COLO829 (cell line): ENCODE data around the gene GRAP.

ENCODE experiments used
- DNase-seq: peaks from one replicate; pipeline ENCODE4 v3.0.0; 2012; ENCODE audit warnings: low spot score

GRAP gene

DNA sequence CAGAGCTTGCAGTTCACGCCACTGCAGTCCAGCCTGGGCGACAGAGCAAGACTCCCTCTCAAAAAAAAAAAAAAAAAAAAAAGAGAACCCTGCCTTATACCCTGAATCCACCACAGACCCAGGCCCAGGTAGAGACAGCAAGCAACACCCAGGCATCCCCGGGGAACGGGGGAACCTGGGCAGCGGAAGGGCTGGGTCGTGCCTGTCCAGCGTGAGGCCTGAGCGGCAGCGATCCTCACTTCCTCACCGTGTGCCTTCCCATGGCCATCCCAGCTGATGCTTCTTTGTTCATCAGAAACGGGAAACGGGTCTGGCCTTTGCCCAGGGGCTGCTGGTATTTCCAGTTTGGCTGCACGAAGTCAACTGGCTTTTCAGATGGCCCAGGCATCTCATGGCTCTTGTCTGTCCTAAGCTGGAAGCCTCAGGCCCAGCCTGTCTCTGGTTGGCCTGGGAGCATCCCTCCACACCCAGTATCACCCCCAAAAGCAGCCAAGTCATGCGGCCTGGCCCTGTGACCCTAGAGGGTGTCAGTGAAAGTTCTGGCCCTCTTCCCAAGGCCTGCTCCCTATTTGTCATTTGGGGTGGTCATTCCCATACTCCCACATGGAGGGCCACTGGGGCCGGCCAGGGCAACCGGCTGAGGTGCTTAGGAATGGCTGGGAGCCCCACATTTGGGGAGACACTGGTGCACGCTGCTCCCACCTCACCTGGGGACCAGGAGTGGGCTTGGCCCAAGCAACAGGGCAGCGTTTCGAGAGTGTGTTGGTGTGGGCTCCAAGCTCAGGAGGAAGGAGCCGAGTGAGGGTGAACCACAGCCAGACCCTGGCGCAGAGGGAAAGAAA is 62.3 kb downstream of the GRAP start:
- DNase-seq = no peak

DNA sequence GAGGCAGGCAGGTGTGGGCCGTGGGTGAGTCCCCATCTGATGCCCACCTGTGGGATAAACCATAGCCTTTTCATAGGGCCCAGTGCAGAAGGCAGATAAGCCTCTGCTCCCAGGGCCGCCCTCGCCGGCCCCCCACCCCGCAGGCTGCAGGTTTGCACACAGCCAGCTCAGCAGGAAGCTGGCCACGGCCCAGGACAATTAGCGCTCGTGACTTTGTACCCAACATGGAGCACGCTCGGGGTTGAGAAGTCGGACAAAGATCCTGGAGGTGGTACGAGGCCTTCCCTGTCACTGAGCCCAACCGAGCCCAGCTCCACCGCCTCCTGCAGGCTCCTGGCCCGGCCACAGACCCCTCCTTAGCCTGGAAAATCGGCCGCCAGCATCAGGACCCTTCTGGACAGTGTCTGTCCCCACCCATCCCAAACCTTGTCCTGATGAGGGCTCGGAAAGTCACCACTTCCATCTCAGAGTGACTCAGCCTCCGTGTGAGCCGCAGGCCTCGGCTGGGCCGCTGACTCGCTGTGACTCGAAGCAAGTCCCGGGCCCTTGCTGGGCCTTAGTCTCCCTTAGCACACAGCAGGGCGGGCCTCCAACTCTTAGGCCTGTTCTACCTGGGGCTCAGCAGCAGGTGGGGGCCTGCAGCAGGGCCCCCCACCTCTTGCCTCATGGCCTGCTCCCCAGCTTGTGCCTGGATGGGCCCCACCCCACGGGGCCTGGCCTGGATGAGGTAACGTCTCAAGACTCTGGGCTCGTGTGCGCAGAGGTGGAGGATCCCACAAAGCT is 64.9 kb downstream of the GRAP start:
- DNase-seq = peak; percentile 29

DNA sequence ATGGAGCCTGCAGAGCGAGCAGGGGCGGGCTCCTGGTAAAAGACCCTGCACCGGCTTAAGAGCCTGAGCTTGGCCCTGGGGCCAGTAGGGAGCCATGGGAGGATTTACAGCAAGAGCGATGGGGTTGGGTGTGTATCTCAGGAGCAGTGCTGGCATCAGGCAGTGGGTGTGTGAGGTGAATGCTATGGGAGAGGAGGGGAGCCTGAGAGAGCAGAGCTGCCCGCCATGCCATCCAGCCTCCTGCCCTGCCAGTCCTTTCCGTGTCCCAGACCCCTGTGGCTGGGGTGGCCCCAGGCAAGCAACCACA is 65.5 kb downstream of the GRAP start:
- DNase-seq = no peak

DNA sequence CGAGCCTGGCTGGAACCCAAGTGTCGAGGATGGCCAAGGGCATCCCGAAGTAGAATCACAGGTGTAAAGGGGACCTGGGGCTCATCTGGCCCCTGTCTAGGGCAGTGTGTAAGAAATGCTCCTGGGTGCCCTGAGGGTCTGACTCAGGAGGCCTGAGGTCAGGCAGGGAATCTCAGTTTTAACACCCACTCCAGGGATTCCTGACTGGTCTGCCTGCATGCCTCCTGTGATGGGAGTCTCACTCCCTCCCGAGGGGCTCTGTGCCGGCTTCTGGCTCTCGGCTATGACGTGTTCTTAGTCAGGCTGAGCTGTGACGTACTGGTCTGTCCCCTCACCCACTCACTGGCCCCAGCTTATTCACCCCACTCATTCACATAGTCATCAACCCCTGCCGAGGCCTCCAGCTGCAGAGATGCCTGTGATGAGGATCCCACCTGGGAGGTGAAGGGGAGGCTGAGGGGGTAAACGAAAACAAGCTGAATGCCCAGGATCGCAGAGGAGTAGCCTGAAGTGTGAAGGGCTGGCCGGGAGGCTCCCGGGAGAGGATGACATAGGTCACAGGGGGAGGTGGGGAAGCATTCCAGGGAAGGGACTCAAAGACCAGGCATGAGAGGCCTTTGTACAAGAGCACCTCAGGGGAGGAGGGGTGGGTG is 65.9 kb downstream of the GRAP start:
- no peak for DNase-seq

DNA sequence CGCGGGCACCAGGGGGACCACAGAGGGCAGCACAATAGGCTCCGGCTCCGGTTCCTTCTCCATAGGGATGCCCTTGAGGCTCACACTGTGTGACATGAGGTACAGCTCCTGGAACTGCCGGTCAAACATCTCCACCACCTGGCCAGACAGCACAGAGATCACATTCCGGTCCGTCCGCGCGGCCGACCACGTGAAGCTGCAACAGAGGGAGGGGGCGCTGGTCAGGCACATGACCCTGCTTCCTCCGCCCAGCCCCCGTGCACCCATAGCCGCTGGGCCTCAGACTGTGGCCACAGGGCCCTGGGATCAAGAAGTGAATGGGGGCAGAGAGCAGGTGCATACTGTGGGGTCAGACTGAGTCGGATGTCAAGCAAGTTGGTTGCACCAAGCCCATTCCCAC is 68.1 kb downstream of the GRAP start:
- no peak for DNase-seq

DNA sequence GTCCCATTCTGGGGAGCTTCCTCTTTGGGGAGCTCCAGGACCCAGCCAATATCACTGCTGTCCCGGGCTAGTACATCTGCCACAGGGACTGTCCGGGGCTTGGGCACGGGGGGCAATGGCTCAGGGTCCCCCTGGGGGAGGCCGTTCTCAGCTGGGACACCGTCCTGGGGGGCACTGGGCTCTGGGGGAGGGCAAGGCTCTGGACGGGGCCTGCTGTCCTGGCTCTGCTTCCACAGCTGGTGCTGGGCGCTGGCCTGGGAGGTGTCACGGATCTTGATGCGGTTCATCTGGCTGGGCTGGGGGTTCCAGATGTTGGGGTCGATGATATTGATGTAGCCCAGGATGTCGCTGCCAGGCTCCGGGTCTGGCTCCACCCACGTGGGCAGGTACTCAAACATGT is 68.7 kb downstream of the GRAP start:
- no peak for DNase-seq

DNA sequence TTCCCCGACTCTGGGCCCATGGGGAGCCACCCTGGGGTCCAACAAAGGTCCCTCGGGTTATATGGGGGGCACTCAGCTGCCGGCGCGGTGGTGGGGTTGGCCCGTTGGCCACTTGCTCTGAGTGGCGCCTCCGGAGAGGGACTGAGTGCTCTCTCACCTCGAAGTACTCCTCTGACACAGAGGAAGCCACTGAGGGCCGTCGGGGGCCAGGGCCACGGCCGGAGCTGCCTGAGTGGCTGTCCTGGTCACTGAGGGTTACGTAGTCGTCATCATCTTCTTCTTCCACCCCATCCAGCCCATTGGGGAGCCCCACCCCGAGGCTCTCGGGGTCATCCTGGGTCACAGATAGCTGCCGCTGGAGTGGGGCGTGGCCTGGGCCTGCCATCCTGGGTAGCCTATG is 69.1 kb downstream of the GRAP start:
- no peak for DNase-seq

DNA sequence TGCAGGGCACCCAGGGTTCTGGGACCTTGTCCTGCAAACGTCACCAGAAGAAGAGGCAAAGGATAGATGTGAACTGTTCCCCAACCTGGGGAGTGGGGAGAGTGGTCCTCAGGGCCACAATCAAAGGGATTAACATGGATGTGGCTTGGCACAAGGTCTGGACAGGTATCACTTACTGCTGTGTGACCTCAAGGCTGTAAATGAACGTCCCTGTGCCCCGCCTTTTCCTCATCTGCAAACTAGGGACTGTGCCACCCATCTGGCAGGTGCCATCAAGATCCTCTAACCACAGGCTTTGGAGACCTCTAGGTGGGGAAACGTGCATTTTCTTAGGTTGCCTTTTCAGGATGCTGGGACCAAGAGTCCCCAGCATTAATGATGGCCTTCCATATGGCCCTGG is 69.7 kb downstream of the GRAP start:
- DNase-seq = no peak

DNA sequence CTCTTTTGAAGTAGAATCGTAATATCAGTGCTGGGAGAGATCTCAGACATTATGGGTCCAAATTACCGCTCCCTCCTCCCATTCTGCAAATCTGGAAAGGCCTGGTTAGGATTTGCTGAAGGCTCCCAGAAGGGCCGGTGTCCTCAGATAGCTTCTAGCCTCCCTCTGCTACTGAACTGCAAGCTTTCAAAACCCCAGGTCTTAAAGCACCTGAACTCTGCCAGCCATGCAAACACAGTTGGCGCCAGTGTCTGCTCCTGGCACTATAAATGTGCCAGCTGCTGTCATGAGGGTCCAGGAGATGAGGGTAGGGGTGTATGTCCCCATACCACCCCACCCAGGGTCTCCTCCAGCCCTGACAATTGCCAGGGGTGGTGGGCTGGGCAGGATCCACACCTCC is 70.6 kb downstream of the GRAP start:
- no peak for DNase-seq

DNA sequence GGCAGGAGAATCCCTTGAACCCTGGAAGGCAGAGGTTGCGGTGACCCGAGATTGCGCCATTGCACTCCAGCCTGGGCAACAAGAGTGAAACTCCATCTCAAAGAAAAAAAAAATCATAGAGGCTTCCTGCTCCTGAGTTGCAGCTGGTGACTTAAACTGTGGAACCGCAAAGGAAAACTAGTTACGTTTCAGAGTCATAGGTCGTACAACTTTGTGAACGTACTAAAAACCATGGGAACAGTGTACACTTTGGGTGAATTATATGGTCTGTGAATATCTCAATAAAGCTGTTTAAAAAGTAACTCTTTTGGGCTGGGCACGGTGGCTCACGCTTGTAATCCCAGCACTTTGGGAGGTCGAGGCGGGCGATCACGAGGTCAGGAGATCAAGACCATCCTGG is 71.2 kb downstream of the GRAP start:
- no peak for DNase-seq

DNA sequence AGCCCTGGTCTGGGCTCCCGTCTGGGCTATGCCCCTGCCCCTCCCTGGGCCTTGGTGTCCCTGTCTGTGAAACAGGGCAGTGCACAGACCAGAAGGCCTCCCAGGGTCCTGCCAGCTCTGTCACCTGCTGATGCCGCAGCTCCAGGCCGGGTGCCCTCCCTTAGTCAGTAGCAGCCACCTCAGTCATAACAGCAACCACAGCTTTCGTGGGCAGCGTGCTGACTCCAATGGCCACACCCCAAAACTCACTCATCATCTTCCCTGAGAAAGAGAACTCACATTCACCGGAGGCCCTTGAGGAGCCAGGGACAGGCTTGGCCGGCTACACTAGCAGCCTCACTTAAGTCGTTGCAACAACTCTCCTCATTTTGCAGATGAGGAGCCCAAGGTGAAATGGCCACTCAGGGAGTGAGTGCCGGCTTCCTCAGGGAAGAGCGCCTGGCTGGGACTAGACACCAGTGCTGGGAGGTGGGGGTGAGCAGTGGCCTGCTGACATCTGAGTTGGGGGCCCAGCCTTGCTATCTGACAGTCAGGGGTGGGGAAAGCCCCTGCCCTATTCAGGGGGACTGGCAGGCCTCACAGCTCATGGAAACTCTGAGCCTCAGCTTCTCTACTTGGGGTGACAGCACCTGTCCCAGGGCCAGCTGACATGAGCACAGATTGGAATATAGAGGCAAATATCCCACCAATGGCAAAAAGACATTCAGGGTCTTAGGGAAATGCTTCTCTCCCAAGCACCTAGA is 72.2 kb downstream of the GRAP start:
- DNase-seq = no peak

DNA sequence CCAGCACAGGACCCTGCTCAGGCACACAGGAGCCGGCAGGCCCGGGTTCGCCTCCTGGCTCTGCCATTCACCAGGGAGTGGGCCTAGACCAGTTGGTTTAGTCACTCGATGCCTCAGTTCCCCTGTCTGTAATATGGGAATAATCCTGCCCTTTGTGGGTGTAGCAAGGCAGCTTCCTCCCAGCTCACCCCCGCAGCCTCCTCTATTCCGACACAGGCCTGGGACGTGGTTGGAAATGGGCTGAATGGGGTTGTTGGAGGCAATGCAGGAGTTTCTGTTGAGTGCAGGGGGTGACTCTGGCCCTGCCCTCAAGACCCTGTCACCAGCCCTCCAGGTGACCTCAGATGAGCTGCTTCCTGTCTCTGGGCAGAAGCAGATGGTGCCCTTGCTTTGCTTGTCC is 75.0 kb downstream of the GRAP start:
- DNase-seq = no peak
